Right lobe of liver (tissue), 6 donors: ENCODE data around the gene TTC9B. TPM values are rescaled to one million over a fixed set of nuclear protein-coding genes. Genes with fewer than 3 reads are reported as not detected.
A peak's percentile ranks its signal among the peaks of the same experiment; 100 is the strongest.

Experiments
- ATAC-seq, 4 donors: fragments of 200-7000 bp; cut with Tn5 transposase; one replicate each; pipeline ENCODE4 v1.9.1; 2020; ENCODE audit warnings: mild to moderate bottlenecking in 4 of 4, moderate library complexity in 4 of 4
- DNase-seq, 3 donors: peaks; one replicate each; pipeline ENCODE4 v3.0.0-alpha.2; 2020
- H3K27ac ChIP-seq, 3 donors: fragments of 200-600 bp; one replicate each; pipeline ENCODE4 v1.8.0; 2022
- H3K27me3 ChIP-seq, 2 donors: fragments of 200-600 bp; one replicate each; pipeline ENCODE4 v1.8.0; 2022
- H3K36me3 ChIP-seq, 4 donors: fragments of 200-600 bp; sonication (generic) in 1 of 4; one replicate each; pipeline versions ENCODE4 v1.5.1 to v1.8.0; 2017 to 2022; ENCODE audit warnings: control low read depth in 1 of 4
- H3K4me1 ChIP-seq, 4 donors: fragments of 200-600 bp; sonication (generic) in 1 of 4; one replicate each; pipeline versions ENCODE4 v1.5.1 to v1.8.0; 2017 to 2022; ENCODE audit warnings: control low read depth in 1 of 4
- H3K4me3 ChIP-seq, 3 donors: fragments of 200-600 bp; one replicate each; pipeline ENCODE4 v1.8.0; 2022
- H3K9me3 ChIP-seq, 4 donors: fragments of 200-600 bp; sonication (generic) in 1 of 4; one replicate each; pipeline versions ENCODE4 v1.5.1 to v1.8.0; 2017 to 2022; ENCODE audit warnings: control low read depth in 1 of 4
- CTCF ChIP-seq, 4 donors: fragments of 200-600 bp in 3 of 4; fragments of 450-650 bp in 1 of 4; IDR thresholded peaks; one replicate each; pipeline versions ENCODE4 v1.5.1 to v1.8.0; 2016 to 2022; ENCODE audit warnings: antibody characterized with exemption in 4 of 4, mild to moderate bottlenecking in 2 of 4
- POLR2A ChIP-seq: fragments of 450-650 bp; IDR thresholded peaks from one replicate; pipeline ENCODE4 v1.6.1; 2017; ENCODE audit warnings: antibody characterized with exemption, mild to moderate bottlenecking
- WGBS: methylation state at CpG from one replicate; pipeline ENCODE4 v1.1.6; 2018; ENCODE audit warnings: low coverage, low lambda C conversion rate; ENCODE audit not compliant: insufficient coverage; ENCODE audit errors: missing lambda C conversion rate; 5-methylcytosine and 5-hydroxymethylcytosine counted together
- intact Hi-C, 2 donors: fragments of 100-400 bp; cut with DNase I; formaldehyde crosslinking; loops; one replicate each; pipeline versions ENCODE4 v1.11.2 to v1.14.1; 2022
- total RNA-seq, 6 experiments: library from RNA; depleted of rRNA in 2 of 6; stranded (reverse); fragments of >200 nt in 2 of 6; fragmentation: NEBNext Ultra II Directional in 3 of 6; extraction: Animal tissue kit (Norgen Biotek cat#: 25700) in 3 of 6; gene quantifications; one replicate each; pipeline versions ENCODE4 v1.1.0 to v1.2.4, GENCODE V29; 2016 to 2023
- donor health status: DM: no; HTN: yes; CAD: no.
- donor health status: DM: no; HTN: no; CAD: no.
- donor health status: DM: no; HTN: no; CAD: no.
- donor health status: DM: no; HTN: yes; CAD: no.
- donor health status: DM: no; HTN: yes; CAD: no.

The TTC9B gene
- total RNA-seq, 6 experiments from 2014 or later: not detected

DNA sequence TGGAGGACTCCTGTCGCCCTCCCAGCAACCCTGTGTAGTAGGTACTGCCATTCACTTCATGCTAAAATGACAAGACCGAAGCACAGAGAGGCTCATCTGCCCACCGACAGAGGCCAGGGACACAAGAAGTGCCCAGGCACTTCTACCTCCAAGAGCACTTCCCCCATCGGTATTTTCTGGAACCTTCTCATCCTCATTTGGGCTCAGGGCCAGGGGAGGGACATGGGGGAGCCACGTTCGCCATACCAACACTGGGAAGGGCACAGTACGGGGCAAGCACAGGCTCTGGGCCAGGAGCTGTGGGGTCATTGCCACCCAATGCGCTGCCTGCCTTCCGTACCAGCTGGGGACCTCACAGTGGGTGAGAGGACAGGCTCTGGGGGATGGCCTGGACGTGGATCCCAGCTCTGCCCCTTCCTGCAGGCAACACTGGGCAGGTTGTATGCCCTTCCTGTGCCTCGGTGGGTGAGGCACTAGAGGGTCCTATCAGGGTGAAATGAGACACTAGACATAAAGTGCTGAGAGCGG, 29.6 kb upstream of the TTC9B start:
- H3K36me3 ChIP-seq: peaks cover 0 to 3% (median 0%) of the 10 kb centered on the region in 4 donors
- H3K4me1 ChIP-seq: peaks cover 0 to 28% (median 3%) of the 10 kb centered on the region in 4 donors
- no peaks in the 10 kb centered on the region for H3K27me3 ChIP-seq
- no peak overlapping the region for H3K4me3 ChIP-seq
- TF ChIP-seq CTCF (IDR thresholded peaks at IDR 0.05): no peak
- TF ChIP-seq POLR2A: no peak
- no peak for DNase-seq
- H3K9me3 ChIP-seq: no peaks in the 10 kb centered on the region
- WGBS: 54% methylated on average over 3 of the region's 12 CpGs
- peak; percentile 17 to 50 (median 40) for ATAC-seq
- intact Hi-C loops: no loop called here
- H3K27ac ChIP-seq: no peak overlapping the region

DNA sequence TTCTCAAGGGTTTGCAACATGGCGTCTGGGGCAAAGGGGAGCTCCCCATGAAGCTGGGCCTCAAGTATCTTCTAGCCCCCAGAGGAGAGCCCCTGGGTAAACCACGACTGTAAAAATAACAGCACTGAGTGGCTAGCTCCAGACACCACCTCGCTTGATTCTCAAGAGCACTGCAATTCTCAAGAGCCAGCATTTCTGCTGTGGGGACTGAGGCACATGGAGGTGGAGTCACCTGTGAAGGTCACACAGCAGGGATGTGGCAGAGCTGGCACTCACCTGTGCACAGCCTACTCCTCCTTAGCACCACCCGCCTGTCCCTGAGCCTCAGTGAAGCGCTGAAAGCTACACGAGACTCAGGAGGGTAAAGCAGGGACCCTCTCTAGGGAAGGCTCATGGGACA, 29.0 kb upstream of the TTC9B start:
- Histone ChIP-seq H3K27me3 (no peaks in the 10 kb centered on the region), H3K27ac (no peak overlapping the region), H3K9me3 (no peaks in the 10 kb centered on the region), H3K36me3 (peaks cover 0 to 5% (median under 1%) of the 10 kb centered on the region in 4 donors), H3K4me3 (no peak overlapping the region), H3K4me1 (peaks cover 0 to 27% (median 3%) of the 10 kb centered on the region in 4 donors)
- intact Hi-C loops: no loop called here
- ATAC-seq (no peak), DNase-seq (no peak)
- TF ChIP-seq CTCF (IDR thresholded peaks at IDR 0.05): no peak
- TF ChIP-seq POLR2A: no peak
- no CpG with 5 or more reads among the region's 6 CpGs for WGBS

DNA sequence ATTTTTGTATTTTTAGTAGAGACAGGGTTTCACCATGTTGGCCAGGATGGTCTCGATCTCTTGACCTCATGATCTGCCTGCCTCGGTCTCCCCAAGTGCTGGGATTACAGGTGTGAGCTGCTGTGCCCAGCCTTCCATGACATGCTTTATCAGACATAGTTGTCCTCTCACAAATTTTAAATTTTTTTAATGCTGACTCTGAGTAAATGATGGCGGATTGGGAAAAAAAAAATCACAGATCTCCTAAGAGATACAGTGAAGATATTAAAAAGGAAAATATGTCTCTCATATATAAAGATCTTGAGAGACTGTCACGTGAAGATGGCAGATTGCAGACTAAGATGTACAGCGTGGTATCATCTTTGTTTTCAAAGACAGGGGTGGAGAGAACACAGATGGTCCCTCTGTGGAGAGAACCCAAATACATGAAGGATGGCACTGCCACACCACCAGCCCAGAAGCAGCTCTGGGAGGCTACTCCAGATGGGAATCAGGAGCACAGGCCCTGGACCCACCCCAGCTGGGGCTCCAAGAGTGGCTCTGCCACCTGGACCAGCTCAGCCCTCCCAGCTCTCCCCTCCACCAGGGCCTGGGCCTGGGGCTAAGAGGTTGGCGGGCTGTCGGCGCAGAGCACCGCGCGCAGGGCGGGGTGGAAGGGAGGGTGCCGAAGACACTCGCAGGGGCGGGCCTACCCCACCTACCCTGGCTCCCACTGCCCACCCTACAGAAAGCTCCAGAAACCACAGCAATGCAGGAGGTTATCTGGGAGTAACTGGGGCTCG, 28.3 kb upstream of the TTC9B start:
- ATAC-seq (no peak), DNase-seq (no peak)
- Histone ChIP-seq H3K4me3 (no peak overlapping the region), H3K9me3 (no peaks in the 10 kb centered on the region), H3K4me1 (peaks cover 0 to 27% (median 3%) of the 10 kb centered on the region in 4 donors), H3K27ac (peak overlapping the region in 1 of 3 donors; percentile 40), H3K27me3 (no peaks in the 10 kb centered on the region), H3K36me3 (peaks cover 0 to 12% (median 4%) of the 10 kb centered on the region in 4 donors)
- intact Hi-C loops: no loop called here
- TF ChIP-seq CTCF (IDR thresholded peaks at IDR 0.05): no peak
- TF ChIP-seq POLR2A: no peak
- 80% methylated on average over 5 of the region's 16 CpGs for WGBS

GRCh38 chr19:40245506-40246128, 27.4 kb upstream of the TTC9B start:
- peak; percentile 69 to 92 (median 81) for ATAC-seq
- WGBS: 80% methylated on average over 3 of the region's 9 CpGs
- TF ChIP-seq POLR2A: no peak
- TF ChIP-seq CTCF (IDR thresholded peaks at IDR 0.05): no peak
- H3K4me3 ChIP-seq: no peak overlapping the region
- peak in 2 of 3 donors; percentile 77 to 78 for DNase-seq
- peaks cover 0 to 18% (median 7%) of the 10 kb centered on the region in 4 donors for H3K36me3 ChIP-seq
- H3K27me3 ChIP-seq: no peaks in the 10 kb centered on the region
- peak overlapping the region in 1 of 3 donors; percentile 40 for H3K27ac ChIP-seq
- intact Hi-C loops: no loop called here
- peaks cover 0 to 27% (median 3%) of the 10 kb centered on the region in 4 donors for H3K4me1 ChIP-seq
- no peaks in the 10 kb centered on the region for H3K9me3 ChIP-seq
